NCI-H2196 treated with DMSO at 0.1 percent for 48 hours (cell line): ENCODE data around the gene ASB18.
"Not testable (repeated sequence)": the region's sequence is repeated elsewhere in the genome, so short reads cannot be mapped to it uniquely, and the experiment has no call there.

Experiments used
- DNase-seq: peaks from one replicate; lab custom pipeline; 2025; ENCODE audit not compliant: unreplicated experiment; lab: John Stamatoyannopoulos, UW

ASB18 gene

GRCh38 chr2:236287656-236288055, 23.4 kb upstream of the ASB18 start:
- DNase-seq = no peak

- no peak for DNase-seq
These were observed 22.8 kb upstream of the ASB18 start for GRCh38 chr2:236286873-236287545.

GRCh38 chr2:236284208-236284607, 20.0 kb upstream of the ASB18 start:
- DNase-seq = peak; percentile 10

- no peak for DNase-seq
These were observed 18.2 kb upstream of the ASB18 start for GRCh38 chr2:236282406-236282805.

- no peak for DNase-seq
These were observed 17.2 kb upstream of the ASB18 start for GRCh38 chr2:236281423-236281822.

DNA sequence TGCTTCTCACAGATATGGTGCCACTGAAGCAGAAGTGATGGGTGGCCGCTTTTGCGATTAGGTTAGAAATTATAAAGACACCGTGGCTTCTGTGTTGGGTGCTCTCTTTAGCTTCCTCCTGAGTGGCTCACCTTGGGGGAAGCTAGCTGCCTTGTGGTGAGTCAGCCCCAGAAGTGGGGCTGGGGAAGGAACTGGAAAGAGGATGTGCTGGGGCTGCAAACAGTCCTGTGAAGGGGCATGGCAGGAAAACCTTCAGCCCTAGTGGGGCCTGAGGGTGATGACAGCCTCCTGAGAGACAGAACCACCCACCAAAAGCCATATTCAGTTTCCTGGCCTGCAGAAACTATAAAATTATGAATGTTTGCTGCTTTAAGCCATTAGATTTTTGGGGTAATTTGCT, 8.9 kb upstream of the ASB18 start:
- no peak for DNase-seq

GRCh38 chr2:236271851-236272250, 7.6 kb upstream of the ASB18 start:
- no peak for DNase-seq

GRCh38 chr2:236269876-236270275, 5.7 kb upstream of the ASB18 start:
- not testable (repeated sequence) for DNase-seq

DNA sequence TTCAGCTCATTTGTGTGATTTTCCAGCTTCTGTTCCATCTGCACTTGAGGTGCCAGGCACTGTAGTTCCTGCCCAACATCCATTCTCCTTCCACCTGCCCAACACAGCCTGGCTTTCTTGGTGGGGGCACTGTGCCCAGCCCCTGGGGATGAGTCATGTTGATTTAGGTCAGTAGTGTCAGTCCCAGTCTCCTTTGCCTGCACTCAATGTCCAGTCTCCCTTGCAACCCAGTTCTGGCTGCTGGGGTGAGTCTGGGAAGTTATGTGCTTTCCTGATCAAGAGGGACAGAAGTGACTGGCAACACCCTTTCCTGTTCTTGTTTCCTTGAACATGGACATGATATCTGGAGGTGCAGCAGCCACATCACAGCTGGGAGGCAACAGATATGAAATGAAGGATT, 1.5 kb upstream of the ASB18 start:
- no peak for DNase-seq

- DNase-seq = no peak
These were observed 2.0 kb downstream of the ASB18 start for GRCh38 chr2:236262238-236262637.

DNA sequence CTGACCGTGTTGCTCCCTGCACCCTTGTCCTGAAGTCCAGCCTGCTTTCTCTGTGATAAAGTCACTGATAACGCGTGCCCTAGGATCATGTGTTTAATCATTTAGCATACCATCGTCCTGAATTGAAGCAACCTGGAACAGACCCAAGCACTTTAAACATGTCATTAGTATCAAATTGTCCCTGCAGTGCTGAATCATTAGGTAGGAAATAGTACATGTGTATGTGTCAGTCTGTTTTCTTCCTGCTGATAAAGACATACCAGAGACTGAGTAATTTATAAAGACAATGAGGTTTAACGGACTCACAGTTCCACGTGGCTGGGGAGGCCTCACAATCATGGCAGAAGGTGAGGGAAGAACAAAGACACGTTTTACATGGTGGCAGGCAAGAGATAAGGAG, 2.8 kb downstream of the ASB18 start:
- no peak for DNase-seq

- DNase-seq = no peak
These were observed 4.8 kb downstream of the ASB18 start for GRCh38 chr2:236259371-236259770.

DNA sequence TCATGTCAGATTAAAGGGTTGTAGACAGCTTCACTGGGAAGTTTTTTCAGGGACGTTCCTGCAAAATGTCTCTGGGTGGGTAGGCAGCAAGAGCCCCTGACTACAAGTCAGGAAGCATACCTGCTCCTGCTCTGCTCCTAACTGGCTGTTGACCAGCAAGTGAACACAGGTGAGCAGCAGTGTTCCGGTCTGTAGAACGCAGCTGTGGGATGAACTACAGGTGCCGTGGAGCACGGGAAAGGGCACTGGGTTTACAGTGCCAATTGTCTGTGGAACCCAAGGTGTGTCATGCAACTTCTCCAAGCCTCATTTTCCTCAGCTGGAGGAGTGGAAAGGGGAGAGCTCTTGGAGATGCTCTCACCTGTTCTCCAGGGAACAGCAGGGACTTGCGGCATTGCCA, 6.6 kb downstream of the ASB18 start:
- no peak for DNase-seq

DNA sequence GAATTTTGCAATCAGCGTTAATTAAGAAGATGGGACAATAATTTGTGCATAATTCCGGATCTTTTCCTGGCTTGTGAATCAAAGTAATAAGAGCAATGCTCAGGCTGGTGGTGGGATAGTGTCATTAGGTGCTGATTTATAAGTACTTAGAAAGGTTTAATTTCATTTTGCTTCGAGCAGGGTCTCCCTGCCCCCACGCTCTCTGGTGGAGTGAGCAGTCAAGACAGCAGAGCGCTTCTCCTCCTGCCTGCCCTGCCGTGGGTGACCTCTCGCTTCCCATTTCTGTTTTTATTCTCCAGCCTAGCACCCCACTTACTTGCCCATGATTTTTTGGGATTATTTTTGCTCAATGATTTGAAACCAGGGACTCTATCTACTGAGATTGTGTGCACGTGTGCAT, 7.1 kb downstream of the ASB18 start:
- no peak for DNase-seq

DNA sequence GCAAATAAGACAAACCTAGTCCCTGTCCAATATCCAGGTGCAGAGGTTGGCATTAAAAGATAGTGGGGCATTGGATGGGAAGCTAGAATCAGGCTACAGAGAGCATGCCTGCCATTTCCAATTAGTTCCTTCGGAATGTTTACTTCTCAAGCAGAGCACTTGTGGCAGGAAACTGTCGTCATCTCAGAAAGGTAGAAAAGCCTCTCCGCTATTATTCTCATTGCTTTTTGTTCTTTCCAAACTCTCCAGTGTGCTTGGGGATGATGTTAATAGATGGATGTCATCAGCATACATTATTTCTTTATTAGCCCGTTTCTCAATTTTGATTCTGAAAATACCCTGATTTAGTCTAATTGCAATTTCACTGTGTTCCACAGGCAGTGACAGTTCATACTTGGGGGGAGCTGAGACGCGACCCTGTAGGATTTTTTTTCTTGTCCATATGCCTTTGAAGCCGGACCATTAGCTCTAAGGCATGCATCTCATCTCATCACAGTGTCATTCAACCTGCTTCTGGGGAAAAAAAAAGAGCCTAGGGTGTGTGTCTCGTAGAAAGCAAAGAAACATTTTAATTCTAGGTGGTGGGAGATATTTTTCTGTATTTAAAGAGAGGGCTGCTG, 7.7 kb downstream of the ASB18 start:
- DNase-seq = no peak

GRCh38 chr2:236254674-236255073, 9.5 kb downstream of the ASB18 start:
- no peak for DNase-seq

DNA sequence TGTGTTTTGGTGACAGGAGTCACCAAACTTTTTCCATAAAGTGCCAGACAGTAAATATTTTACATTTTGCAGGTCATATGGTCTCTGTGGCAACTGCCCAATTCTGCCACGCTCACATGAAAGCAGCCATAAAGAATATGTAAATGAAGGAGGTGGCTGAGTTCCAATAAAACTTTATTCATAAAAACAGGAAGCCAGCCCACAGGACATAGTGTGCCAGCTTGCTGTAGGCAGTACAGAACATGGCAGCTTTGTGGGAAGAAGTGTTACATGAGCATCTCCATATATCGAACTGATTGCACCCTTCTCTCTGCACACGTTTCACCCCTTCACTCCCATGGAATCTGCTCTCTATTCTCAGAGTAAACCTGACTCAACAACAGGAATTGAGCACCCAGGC, 10.2 kb downstream of the ASB18 start:
- DNase-seq = no peak

- DNase-seq = no peak
These were observed 11.6 kb downstream of the ASB18 start for GRCh38 chr2:236252602-236253001.

- DNase-seq = no peak
These were observed 13.2 kb downstream of the ASB18 start for GRCh38 chr2:236250909-236251579.

- DNase-seq = no peak
These were observed 13.9 kb downstream of the ASB18 start for GRCh38 chr2:236250286-236250685.

- DNase-seq = no peak
These were observed 15.1 kb downstream of the ASB18 start for GRCh38 chr2:236249066-236249465.

DNA sequence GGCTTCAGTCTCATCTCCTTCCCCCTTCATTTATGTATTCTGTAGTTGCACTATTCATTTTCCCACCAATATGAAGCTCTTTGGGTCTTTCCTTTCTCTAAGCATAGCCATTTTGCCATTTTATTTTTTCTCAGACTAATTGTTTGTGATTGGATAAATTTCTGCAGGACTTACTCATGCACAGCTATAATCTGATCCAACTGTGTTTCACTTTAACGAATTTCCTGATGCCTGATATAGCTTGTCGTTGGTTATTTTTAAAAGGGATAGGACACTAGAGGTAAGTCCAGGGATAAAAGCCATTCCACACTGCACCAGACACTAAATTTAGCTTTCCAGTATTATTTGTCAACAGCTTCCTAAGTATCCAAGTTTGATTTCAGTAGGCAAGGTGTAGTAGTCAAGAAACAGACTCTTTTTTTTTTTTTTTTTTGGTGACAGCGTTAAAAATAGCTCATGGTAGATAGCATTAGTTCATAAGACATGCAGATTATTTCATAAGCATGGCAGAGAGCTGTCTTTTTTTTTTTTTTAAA, 17.4 kb downstream of the ASB18 start:
- DNase-seq = no peak
